ENCODE data around the gene TOLLIP.
"Not testable (repeated sequence)": the region's sequence is repeated elsewhere in the genome, so short reads cannot be mapped to it uniquely, and the experiment has no call there.

DNA sequence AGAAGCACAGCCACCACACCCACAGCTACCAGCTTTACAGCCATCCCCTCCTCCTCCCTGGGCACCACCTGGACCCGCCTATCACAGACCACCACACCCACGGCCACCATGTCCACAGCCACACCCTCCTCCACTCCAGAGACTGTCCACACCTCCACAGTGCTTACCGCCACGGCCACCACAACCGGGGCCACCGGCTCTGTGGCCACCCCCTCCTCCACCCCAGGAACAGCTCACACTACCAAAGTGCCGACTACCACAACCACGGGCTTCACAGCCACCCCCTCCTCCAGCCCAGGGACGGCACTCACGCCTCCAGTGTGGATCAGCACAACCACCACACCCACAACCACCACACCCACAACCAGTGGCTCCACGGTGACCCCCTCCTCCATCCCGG lies 59.0 kb downstream of the TOLLIP start:
- TF ChIP-seq ZNF274 (IDR thresholded peaks at IDR 0.05; ENCODE audit: borderline replicate concordance, extremely low read depth, low read length); SRF (IDR thresholded peaks at IDR 0.05; ENCODE audit: low read depth, low read length); RNF2 (IDR thresholded peaks at IDR 0.05; ENCODE audit: borderline replicate concordance, low read depth, low read length, missing control alignments, poor library complexity, severe bottlenecking): not testable (repeated sequence)
- TF ChIP-seq, protein P1, sequence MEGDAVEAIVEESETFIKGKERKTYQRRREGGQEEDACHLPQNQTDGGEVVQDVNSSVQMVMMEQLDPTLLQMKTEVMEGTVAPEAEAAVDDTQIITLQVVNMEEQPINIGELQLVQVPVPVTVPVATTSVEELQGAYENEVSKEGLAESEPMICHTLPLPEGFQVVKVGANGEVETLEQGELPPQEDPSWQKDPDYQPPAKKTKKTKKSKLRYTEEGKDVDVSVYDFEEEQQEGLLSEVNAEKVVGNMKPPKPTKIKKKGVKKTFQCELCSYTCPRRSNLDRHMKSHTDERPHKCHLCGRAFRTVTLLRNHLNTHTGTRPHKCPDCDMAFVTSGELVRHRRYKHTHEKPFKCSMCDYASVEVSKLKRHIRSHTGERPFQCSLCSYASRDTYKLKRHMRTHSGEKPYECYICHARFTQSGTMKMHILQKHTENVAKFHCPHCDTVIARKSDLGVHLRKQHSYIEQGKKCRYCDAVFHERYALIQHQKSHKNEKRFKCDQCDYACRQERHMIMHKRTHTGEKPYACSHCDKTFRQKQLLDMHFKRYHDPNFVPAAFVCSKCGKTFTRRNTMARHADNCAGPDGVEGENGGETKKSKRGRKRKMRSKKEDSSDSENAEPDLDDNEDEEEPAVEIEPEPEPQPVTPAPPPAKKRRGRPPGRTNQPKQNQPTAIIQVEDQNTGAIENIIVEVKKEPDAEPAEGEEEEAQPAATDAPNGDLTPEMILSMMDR (IDR thresholded peaks at IDR 0.05; ENCODE audit: control extremely low read depth in 1 of 3, insufficient read depth in 1 of 3, low read depth in 1 of 3, low read length in 3 of 3) = not testable (repeated sequence)
